ENCODE data around the gene CCL8. TPM values are rescaled to one million over a fixed set of nuclear protein-coding genes. Genes with fewer than 3 reads are reported as not detected.

The CCL8 gene
- not detected in 2 replicates for polyA plus RNA-seq (2013)

DNA sequence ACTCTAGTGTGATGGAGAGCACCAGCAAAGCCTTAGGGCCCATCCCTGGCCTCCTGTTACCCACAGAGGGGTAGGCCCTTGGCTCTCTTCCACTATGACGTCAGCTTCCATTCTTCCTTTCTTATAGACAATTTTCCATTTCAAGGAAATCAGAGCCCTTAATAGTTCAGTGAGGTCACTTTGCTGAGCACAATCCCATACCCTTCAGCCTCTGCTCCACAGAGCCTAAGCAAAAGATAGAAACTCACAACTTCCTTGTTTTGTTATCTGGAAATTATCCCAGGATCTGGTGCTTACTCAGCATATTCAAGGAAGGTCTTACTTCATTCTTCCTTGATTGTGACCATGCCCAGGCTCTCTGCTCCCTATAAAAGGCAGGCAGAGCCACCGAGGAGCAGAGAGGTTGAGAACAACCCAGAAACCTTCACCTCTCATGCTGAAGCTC is at the start of gene CCL8:
TSS of gene CCL8 (plus strand) at position 397 of the 445 bp plus-strand sequence. CDS start 67 bp downstream, outside the sequence.
- Histone ChIP-seq H2AK5ac (ENCODE audit: low read length) (no peak within 1 kb of the TSS), H3K23ac (ENCODE audit: low read length) (no peak within 1 kb of the TSS), H4K8ac (ENCODE audit: low read depth, low read length) (no peak within 1 kb of the TSS), H3K79me2 (ENCODE audit: control insufficient read depth, insufficient read depth, low read length, poor library complexity) (no peaks in the 10 kb centered on the region), H3K27ac (ENCODE audit: low read depth, low read length) (no peak within 1 kb of the TSS), H3K36me3 (ENCODE audit: control insufficient read depth in 1 of 2, insufficient read depth in 2 of 2, low read length in 2 of 2) (no peaks in the 10 kb centered on the region), H3K9ac (ENCODE audit: low read length) (no peak within 1 kb of the TSS), H4K12ac (ENCODE audit: low read depth, low read length) (no peak within 1 kb of the TSS), H3K14ac (ENCODE audit: low read length) (no peak within 1 kb of the TSS), H3K4me3 (ENCODE audit: low read depth, low read length) (no peak within 1 kb of the TSS), H2BK120ac (ENCODE audit: insufficient read depth, low read length, poor library complexity) (no peak within 1 kb of the TSS), H3K9me3 (ENCODE audit: insufficient read depth, low read depth, low read length) (no peaks in the 10 kb centered on the region), H3K4me2 (ENCODE audit: low read length) (no peak within 1 kb of the TSS), H3K79me1 (ENCODE audit: low read length) (no peaks in the 10 kb centered on the region), H2BK5ac (ENCODE audit: low read depth, low read length, poor library complexity) (no peak within 1 kb of the TSS), H4K91ac (ENCODE audit: low read depth, low read length) (no peak within 1 kb of the TSS), H3K18ac (ENCODE audit: low read length) (no peak within 1 kb of the TSS), H2BK12ac (ENCODE audit: low read length) (no peak within 1 kb of the TSS), H2AFZ (ENCODE audit: insufficient read depth, low read length, poor library complexity) (no peak within 1 kb of the TSS), H3K4me1 (ENCODE audit: control insufficient read depth in 1 of 2, insufficient read depth in 2 of 2, low read length in 2 of 2) (no peaks in the 10 kb centered on the region), H3K27me3 (ENCODE audit: insufficient read depth, low read length) (no peaks in the 10 kb centered on the region), H3K4ac (ENCODE audit: low read depth, low read length) (no peak within 1 kb of the TSS)
- DNase-seq: no peak
- no CpG with 5 or more reads among the region's 2 CpGs for WGBS (ENCODE audit: extremely low coverage, insufficient coverage, insufficient read length)

DNA sequence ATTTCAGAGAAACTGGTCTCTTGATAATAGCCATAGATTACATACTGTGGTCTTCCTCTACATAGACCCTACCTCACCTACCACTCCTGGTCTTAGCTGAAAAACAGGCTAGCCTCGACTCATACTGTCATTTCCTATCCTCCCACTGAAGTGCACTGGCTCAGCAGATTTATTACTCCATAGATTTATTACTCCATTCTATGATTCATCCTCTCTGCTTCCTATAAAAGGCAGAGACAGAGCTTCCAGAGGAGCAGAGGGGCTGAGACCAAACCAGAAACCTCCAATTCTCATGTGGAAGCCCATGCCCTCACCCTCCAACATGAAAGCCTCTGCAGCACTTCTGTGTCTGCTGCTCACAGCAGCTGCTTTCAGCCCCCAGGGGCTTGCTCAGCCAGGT is 49.3 kb upstream of the CCL8 start, which contains the start of gene CCL7:
TSS of gene CCL7 (plus strand) at position 253 of the 400 bp plus-strand sequence. CDS start at position 323, 70 bp downstream.
- Histone ChIP-seq H4K8ac (ENCODE audit: low read depth, low read length) (no peak within 1 kb of the TSS), H3K36me3 (ENCODE audit: control insufficient read depth in 1 of 2, insufficient read depth in 2 of 2, low read length in 2 of 2) (no peaks in the 10 kb centered on the region), H4K12ac (ENCODE audit: low read depth, low read length) (no peak within 1 kb of the TSS), H3K9ac (ENCODE audit: low read length) (no peak within 1 kb of the TSS), H3K27ac (ENCODE audit: low read depth, low read length) (no peak within 1 kb of the TSS), H3K9me3 (ENCODE audit: insufficient read depth, low read depth, low read length) (no peaks in the 10 kb centered on the region), H3K27me3 (ENCODE audit: insufficient read depth, low read length) (no peaks in the 10 kb centered on the region), H3K4me1 (ENCODE audit: control insufficient read depth in 1 of 2, insufficient read depth in 2 of 2, low read length in 2 of 2) (no peaks in the 10 kb centered on the region), H3K4ac (ENCODE audit: low read depth, low read length) (no peak within 1 kb of the TSS), H3K18ac (ENCODE audit: low read length) (no peak within 1 kb of the TSS), H2AK5ac (ENCODE audit: low read length) (no peak within 1 kb of the TSS), H2AFZ (ENCODE audit: insufficient read depth, low read length, poor library complexity) (no peak within 1 kb of the TSS), H2BK5ac (ENCODE audit: low read depth, low read length, poor library complexity) (no peak within 1 kb of the TSS), H3K79me2 (ENCODE audit: control insufficient read depth, insufficient read depth, low read length, poor library complexity) (no peaks in the 10 kb centered on the region), H3K14ac (ENCODE audit: low read length) (no peak within 1 kb of the TSS), H4K91ac (ENCODE audit: low read depth, low read length) (no peak within 1 kb of the TSS), H3K4me2 (ENCODE audit: low read length) (no peak within 1 kb of the TSS), H3K23ac (ENCODE audit: low read length) (no peak within 1 kb of the TSS), H2BK120ac (ENCODE audit: insufficient read depth, low read length, poor library complexity) (no peak within 1 kb of the TSS), H2BK12ac (ENCODE audit: low read length) (no peak within 1 kb of the TSS), H3K4me3 (ENCODE audit: low read depth, low read length) (no peak within 1 kb of the TSS), H3K79me1 (ENCODE audit: low read length) (no peaks in the 10 kb centered on the region)
- DNase-seq: no peak
- no CpG with 5 or more reads among the region's 1 CpG for WGBS (ENCODE audit: extremely low coverage, insufficient coverage, insufficient read length)

DNA sequence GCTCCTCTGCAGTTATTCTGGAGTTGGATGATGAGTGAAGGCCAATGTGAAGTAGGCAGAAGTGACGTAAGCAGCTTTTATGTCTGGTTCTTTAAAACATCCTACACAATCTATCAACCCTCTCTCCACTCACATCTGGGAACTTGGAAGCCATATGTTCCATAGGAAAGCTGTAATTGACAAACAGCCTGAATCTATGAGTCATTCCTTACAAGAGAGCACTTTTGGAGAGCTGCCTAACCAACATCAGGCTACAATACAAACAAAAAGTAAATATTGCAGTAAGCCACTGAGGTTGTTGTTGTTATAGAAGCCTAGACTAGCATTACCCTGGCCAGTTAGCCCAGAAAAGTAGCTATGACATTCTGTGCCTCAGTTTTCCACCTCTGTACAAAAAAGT is 43.4 kb upstream of the CCL8 start:
- Histone ChIP-seq H3K4me2 (ENCODE audit: low read length) (no peak overlapping the region), H2BK12ac (ENCODE audit: low read length) (no peak overlapping the region), H3K18ac (ENCODE audit: low read length) (no peak overlapping the region), H2AFZ (ENCODE audit: insufficient read depth, low read length, poor library complexity) (no peak overlapping the region), H3K27ac (ENCODE audit: low read depth, low read length) (no peak overlapping the region), H3K36me3 (ENCODE audit: control insufficient read depth in 1 of 2, insufficient read depth in 2 of 2, low read length in 2 of 2) (no peaks in the 10 kb centered on the region), H3K79me2 (ENCODE audit: control insufficient read depth, insufficient read depth, low read length, poor library complexity) (no peaks in the 10 kb centered on the region), H3K4ac (ENCODE audit: low read depth, low read length) (no peak overlapping the region), H4K91ac (ENCODE audit: low read depth, low read length) (no peak overlapping the region), H3K4me3 (ENCODE audit: low read depth, low read length) (no peak overlapping the region), H3K14ac (ENCODE audit: low read length) (no peak overlapping the region), H3K9ac (ENCODE audit: low read length) (no peak overlapping the region), H3K9me3 (ENCODE audit: insufficient read depth, low read depth, low read length) (no peaks in the 10 kb centered on the region), H3K23ac (ENCODE audit: low read length) (no peak overlapping the region), H4K8ac (ENCODE audit: low read depth, low read length) (no peak overlapping the region), H4K12ac (ENCODE audit: low read depth, low read length) (no peak overlapping the region), H2BK5ac (ENCODE audit: low read depth, low read length, poor library complexity) (no peak overlapping the region), H3K27me3 (ENCODE audit: insufficient read depth, low read length) (no peaks in the 10 kb centered on the region), H2BK120ac (ENCODE audit: insufficient read depth, low read length, poor library complexity) (no peak overlapping the region), H3K4me1 (ENCODE audit: control insufficient read depth in 1 of 2, insufficient read depth in 2 of 2, low read length in 2 of 2) (no peaks in the 10 kb centered on the region), H3K79me1 (ENCODE audit: low read length) (no peaks in the 10 kb centered on the region), H2AK5ac (ENCODE audit: low read length) (no peak overlapping the region)
- no peak for DNase-seq
- WGBS (ENCODE audit: extremely low coverage, insufficient coverage, insufficient read length): no CpG with 5 or more reads among the region's 1 CpG

DNA sequence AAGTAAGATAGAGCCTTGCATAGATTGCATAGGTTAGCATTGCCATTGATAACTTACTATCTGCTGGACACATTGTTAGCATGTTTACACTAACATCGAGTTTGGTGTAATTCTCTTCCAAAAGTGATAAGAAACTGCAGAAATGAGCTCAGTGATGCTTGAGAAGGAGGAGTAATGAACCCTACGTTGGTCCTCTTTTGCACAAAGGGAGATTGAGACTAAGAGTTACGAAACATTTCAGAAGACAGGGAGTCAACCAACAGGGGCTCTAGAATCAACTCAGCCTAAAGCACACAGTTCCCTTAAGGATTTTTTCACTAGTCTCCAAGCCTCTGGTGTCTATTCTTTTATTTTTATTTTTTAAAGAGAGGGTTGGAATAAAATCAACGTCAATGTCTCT is 42.4 kb upstream of the CCL8 start:
- Histone ChIP-seq H3K4me3 (ENCODE audit: low read depth, low read length) (no peak overlapping the region), H3K9ac (ENCODE audit: low read length) (no peak overlapping the region), H3K23ac (ENCODE audit: low read length) (no peak overlapping the region), H2AFZ (ENCODE audit: insufficient read depth, low read length, poor library complexity) (no peak overlapping the region), H3K27me3 (ENCODE audit: insufficient read depth, low read length) (no peaks in the 10 kb centered on the region), H3K79me2 (ENCODE audit: control insufficient read depth, insufficient read depth, low read length, poor library complexity) (no peaks in the 10 kb centered on the region), H3K9me3 (ENCODE audit: insufficient read depth, low read depth, low read length) (no peaks in the 10 kb centered on the region), H3K4ac (ENCODE audit: low read depth, low read length) (no peak overlapping the region), H3K79me1 (ENCODE audit: low read length) (no peaks in the 10 kb centered on the region), H2AK5ac (ENCODE audit: low read length) (no peak overlapping the region), H3K36me3 (ENCODE audit: control insufficient read depth in 1 of 2, insufficient read depth in 2 of 2, low read length in 2 of 2) (no peaks in the 10 kb centered on the region), H2BK5ac (ENCODE audit: low read depth, low read length, poor library complexity) (no peak overlapping the region), H3K14ac (ENCODE audit: low read length) (no peak overlapping the region), H4K12ac (ENCODE audit: low read depth, low read length) (no peak overlapping the region), H3K27ac (ENCODE audit: low read depth, low read length) (no peak overlapping the region), H2BK120ac (ENCODE audit: insufficient read depth, low read length, poor library complexity) (no peak overlapping the region), H2BK12ac (ENCODE audit: low read length) (no peak overlapping the region), H3K18ac (ENCODE audit: low read length) (no peak overlapping the region), H4K8ac (ENCODE audit: low read depth, low read length) (no peak overlapping the region), H4K91ac (ENCODE audit: low read depth, low read length) (no peak overlapping the region), H3K4me1 (ENCODE audit: control insufficient read depth in 1 of 2, insufficient read depth in 2 of 2, low read length in 2 of 2) (no peaks in the 10 kb centered on the region), H3K4me2 (ENCODE audit: low read length) (no peak overlapping the region)
- whole genome bisulfite sequencing (ENCODE audit: extremely low coverage, insufficient coverage, insufficient read length): no CpG with 5 or more reads among the region's 4 CpGs
- no peak for DNase-seq

All from trophoblast cell (in vitro differentiated cells and primary cell).